Parathyroid adenoma (tissue), 2 donors: ENCODE data around the gene DEFB108B.
"Not testable (repeated sequence)": the region's sequence is repeated elsewhere in the genome, so short reads cannot be mapped to it uniquely, and the experiment has no call there.

Source experiments
- H2AFZ ChIP-seq: fragments of 300-600 bp; sonication (generic); one replicate; pipeline ENCODE4 v1.7.0; 2017; ENCODE audit warnings: antibody characterized with exemption, mild to moderate bottlenecking
- H3K27ac ChIP-seq: fragments of 300-600 bp; sonication (generic); one replicate; pipeline ENCODE4 v1.7.0; 2017
- H3K27me3 ChIP-seq: fragments of 300-600 bp; sonication (generic); one replicate; pipeline ENCODE4 v1.7.0; 2017; ENCODE audit warnings: low read length; ENCODE audit not compliant: control insufficient read depth, insufficient read depth
- H3K36me3 ChIP-seq: fragments of 300-600 bp; sonication (generic); one replicate; pipeline ENCODE4 v1.7.0; 2017; ENCODE audit warnings: low read length; ENCODE audit not compliant: control insufficient read depth, insufficient read depth
- H3K4me1 ChIP-seq: fragments of 300-600 bp; sonication (generic); one replicate; pipeline ENCODE4 v1.7.0; 2017; ENCODE audit warnings: control low read depth
- H3K4me2 ChIP-seq: fragments of 300-600 bp; sonication (generic); one replicate; pipeline ENCODE4 v1.7.0; 2017; ENCODE audit warnings: low read length
- H3K4me3 ChIP-seq: fragments of 300-600 bp; sonication (generic); one replicate; pipeline ENCODE4 v1.7.0; 2017; ENCODE audit warnings: low read depth, low read length
- H3K79me2 ChIP-seq: fragments of 300-600 bp; sonication (generic); one replicate; pipeline ENCODE4 v1.7.0; 2017; ENCODE audit warnings: control low read depth
- H3K9ac ChIP-seq: fragments of 300-600 bp; sonication (generic); one replicate; pipeline ENCODE4 v1.7.0; 2017; ENCODE audit warnings: mild to moderate bottlenecking
- H3K9me3 ChIP-seq: fragments of 300-600 bp; sonication (generic); one replicate; pipeline ENCODE4 v1.7.0; 2017; ENCODE audit warnings: low read length; ENCODE audit not compliant: control insufficient read depth
- donor health status: primary hyperparathyroidism.

Gene DEFB108B

GRCh38 chr11:71885806-71886205 is 52.8 kb downstream of the DEFB108B start:
- H3K79me2 ChIP-seq, H3K9me3 ChIP-seq, H3K36me3 ChIP-seq, H3K27ac ChIP-seq, H2AFZ ChIP-seq, H3K27me3 ChIP-seq, H3K4me2 ChIP-seq, H3K9ac ChIP-seq, H3K4me3 ChIP-seq: not testable (repeated sequence)
- H3K4me1 ChIP-seq, result peaks cover 12% of the 10 kb centered on the region
